ENCODE data around the gene TBC1D21. TPM values are rescaled to one million over a fixed set of nuclear protein-coding genes. Genes with fewer than 3 reads are reported as not detected.

The TBC1D21 gene
- total and polyA plus RNA-seq, 9 of the 15 experiments (the other 6 are each of a cell fraction or from before 2014, with no cell fraction given) = not detected

- TF ChIP-seq THRB (CRISPR knock-in tag; conservative IDR thresholded peaks at IDR 0.05) = no peak
- no peak for TF ChIP-seq JUN (IDR thresholded peaks at IDR 0.05; ENCODE audit: borderline replicate concordance, low read depth, low read length)
- TF ChIP-seq JUN (CRISPR knock-in tag; IDR thresholded peaks at IDR 0.05; ENCODE audit: borderline replicate concordance) = no peak
- TF ChIP-seq C11orf30 (IDR thresholded peaks at IDR 0.05; ENCODE audit: low read depth) = no peak
- TF ChIP-seq ATF1 (CRISPR knock-in tag; IDR thresholded peaks at IDR 0.05) = no peak
- no peak for TF ChIP-seq ATF1 (tag; IDR thresholded peaks at IDR 0.05)
Observed at GRCh38 chr15:73897441-73898261, 24.3 kb downstream of the TBC1D21 start (continued).

GRCh38 chr15:73899197-73900094, 26.1 kb downstream of the TBC1D21 start:
- FAIRE-seq = no peak
- peaks cover 0 to 3% of the 10 kb centered on the region in 2 experiments; a peak in 1 of 5 replicates for H3K4me1 ChIP-seq (replicated peaks in 1 of 2; ENCODE audit: control insufficient read depth in 2 of 2, insufficient read depth in 2 of 2, low read length in 2 of 2)
- H2AFZ ChIP-seq (ENCODE audit: low read depth, low read length) = no peak overlapping the region
- intact Hi-C loops (cut with micrococcal nuclease) (no loop called here), in situ Hi-C loops (cut with MboI) (no loop called here)
- no peak overlapping the region for H3K4me3 ChIP-seq
- H3K9ac ChIP-seq (ENCODE audit: insufficient read depth in 1 of 2, low read depth in 2 of 2, low read length in 2 of 2) = no peak overlapping the region
- H3K9me3 ChIP-seq (replicated peaks; ENCODE audit: control insufficient read depth, insufficient read depth, low read depth, low read length) = no peaks in the 10 kb centered on the region
- TF ChIP-seq PTTG1 (tag; IDR thresholded peaks at IDR 0.05; ENCODE audit: low read depth) = no peak
- TF ChIP-seq SPI1 (IDR thresholded peaks at IDR 0.05; ENCODE audit: borderline replicate concordance, low read depth, low read length) = peak; percentile 40; the same call in 1 of the 2 replicates
- H3K9me1 ChIP-seq (ENCODE audit: control insufficient read depth, insufficient read depth, low read length) = no peaks in the 10 kb centered on the region
- H3K36me3 ChIP-seq (ENCODE audit: control insufficient read depth, insufficient read depth, low read length) = no peaks in the 10 kb centered on the region
- WGBS (ENCODE audit: insufficient coverage, low coverage, missing lambda C conversion rate) = 1% methylated on average over 15 of the region's 15 CpGs
- peaks cover 7 to 73% of the 10 kb centered on the region in 2 experiments; a peak in 4 of 5 replicates for H3K27me3 ChIP-seq (ENCODE audit: control insufficient read depth in 2 of 2, insufficient read depth in 2 of 2, low read length in 2 of 2)
- no peak for DNase-seq (ENCODE audit: extremely low read depth in 1 of 4, low spot score in 3 of 4)
- POLR2A ChIA-PET = interaction anchor here (0.5 to 1.0 kb wide), 3 partner anchors 19 to 585 kb away, joined by 3 read pairs; no protein-coding TSS in a partner anchor
- no peak overlapping the region for H3K27ac ChIP-seq (ENCODE audit: extremely low read depth, low read depth, low read length)
- CTCF ChIA-PET (ENCODE audit: low intra/inter-chr PET ratio) = interaction anchor here (0.6 kb wide), 1 partner anchor 65 kb away, joined by 5 read pairs; no protein-coding TSS in a partner anchor
- no peak overlapping the region for H3K4me2 ChIP-seq (ENCODE audit: insufficient read depth, low read length)
- H3K79me2 ChIP-seq (ENCODE audit: control insufficient read depth, insufficient read depth, low read length) = no peaks in the 10 kb centered on the region
- no peak for ATAC-seq
- no peaks in the 10 kb centered on the region; the same call in none of the 2 replicates for H4K20me1 ChIP-seq (replicated peaks; ENCODE audit: control insufficient read depth, insufficient read depth, low read length)
- no TSS peak for BruUV-seq (replicated peaks)

Measured in K562 (cell line).